T-helper 22 cell (primary cell): ENCODE measurements around the gene ELF3.
"Not testable (repeated sequence)": the region's sequence is repeated elsewhere in the genome, so short reads cannot be mapped to it uniquely, and the experiment has no call there.

ENCODE experiments used
- DNase-seq: peaks from one replicate; pipeline ENCODE4 v3.0.0-alpha.2; 2020; ENCODE audit warnings: low read depth

Gene ELF3

DNA sequence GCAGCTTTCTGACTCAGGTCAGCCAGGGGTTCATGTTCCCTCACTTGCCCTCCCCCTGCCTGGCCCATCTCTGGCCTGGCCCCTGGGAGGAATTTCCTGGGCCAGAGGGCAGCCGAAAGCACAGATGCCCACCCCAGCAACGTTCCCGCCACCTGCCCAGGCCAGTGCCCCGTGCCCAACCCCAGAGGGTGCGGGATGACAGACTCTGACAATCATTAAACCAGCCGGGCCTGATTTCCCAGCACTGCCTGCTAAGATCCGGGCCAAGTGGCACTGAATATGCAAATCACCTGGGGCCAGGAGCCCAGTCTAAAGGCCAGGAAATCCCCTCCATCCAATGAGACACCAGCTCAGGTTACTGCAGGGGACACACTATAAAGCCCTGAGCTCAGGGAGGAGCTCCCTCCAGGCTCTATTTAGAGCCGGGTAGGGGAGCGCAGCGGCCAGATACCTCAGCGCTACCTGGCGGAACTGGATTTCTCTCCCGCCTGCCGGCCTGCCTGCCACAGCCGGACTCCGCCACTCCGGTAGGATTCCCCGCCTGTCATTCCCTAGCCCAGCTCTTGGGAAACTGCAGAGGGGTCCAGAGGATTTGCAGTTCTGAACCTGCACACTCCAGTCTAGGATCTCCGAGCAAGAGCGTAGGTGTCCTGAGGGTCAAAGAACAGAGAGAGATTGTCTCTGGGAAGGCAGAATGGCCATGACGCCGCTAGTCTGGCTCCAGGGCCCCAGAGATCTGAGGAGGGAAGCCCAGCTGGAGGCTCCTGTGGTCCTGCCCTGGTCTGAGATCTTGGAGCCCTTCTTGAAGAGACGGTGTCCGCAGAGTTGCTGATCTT, at the start of gene ELF3:
TSS of gene ELF3 (plus strand) at position 408 of the 836 bp plus-strand sequence. CDS start 550 bp downstream, outside the sequence.
- no peak for DNase-seq

DNA sequence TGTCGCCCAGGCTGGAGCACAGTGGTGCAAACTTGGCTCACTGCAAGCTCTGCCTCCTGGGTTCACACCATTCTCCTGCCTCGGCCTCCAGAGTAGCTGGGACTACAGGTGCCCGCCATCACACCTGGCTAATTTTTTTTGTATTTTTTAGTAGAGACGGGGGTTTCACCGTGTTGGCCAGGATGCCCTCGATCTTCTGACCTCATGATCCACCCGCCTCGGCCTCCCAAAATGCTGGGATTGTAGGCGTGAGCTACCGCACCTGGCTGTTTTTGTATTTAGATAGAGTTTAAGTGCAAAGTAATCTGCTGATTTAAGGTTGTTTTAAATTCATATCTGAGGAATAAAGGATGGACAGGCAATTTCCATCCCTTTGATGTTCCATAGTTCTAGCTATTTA, 48.0 kb upstream of the ELF3 start:
- DNase-seq = not testable (repeated sequence)

DNA sequence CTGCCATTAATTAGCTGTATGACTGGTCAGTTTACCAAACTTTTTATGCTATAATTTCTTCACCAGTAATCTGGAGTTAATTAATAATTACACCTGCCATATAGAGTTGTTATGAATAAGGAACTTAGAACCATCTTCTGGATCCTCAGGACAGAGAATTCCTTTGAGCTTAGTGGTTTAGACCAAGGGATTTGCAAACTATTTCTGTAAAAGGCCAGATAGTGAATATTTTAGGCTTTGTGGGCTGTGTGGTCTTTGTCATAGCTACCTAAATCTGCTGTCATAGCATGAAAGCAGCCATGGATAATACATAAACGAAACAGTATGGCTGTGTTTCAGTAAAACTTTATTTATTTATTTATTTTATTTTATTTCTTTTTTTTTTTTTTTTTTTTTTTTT, 46.1 kb upstream of the ELF3 start:
- DNase-seq = no peak

DNA sequence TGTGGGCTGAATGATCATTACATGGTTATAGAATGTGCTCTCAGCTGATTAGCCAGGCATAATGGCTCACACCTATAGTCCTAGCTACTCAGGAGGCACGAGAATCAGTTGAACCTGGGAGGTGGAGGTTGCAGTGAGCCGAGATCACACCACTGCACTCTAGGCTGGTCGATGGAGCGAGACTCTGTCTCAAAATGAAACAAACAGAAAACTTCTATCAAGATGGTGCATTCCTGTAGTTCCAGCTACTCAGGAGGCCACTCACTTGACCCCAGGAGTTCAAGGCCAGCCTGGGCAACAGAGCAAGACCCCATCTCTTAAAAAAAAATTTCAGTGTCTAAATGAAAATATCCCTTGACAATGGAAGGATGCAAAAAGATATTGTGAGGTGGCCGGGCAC, 44.2 kb upstream of the ELF3 start:
- no peak for DNase-seq

DNA sequence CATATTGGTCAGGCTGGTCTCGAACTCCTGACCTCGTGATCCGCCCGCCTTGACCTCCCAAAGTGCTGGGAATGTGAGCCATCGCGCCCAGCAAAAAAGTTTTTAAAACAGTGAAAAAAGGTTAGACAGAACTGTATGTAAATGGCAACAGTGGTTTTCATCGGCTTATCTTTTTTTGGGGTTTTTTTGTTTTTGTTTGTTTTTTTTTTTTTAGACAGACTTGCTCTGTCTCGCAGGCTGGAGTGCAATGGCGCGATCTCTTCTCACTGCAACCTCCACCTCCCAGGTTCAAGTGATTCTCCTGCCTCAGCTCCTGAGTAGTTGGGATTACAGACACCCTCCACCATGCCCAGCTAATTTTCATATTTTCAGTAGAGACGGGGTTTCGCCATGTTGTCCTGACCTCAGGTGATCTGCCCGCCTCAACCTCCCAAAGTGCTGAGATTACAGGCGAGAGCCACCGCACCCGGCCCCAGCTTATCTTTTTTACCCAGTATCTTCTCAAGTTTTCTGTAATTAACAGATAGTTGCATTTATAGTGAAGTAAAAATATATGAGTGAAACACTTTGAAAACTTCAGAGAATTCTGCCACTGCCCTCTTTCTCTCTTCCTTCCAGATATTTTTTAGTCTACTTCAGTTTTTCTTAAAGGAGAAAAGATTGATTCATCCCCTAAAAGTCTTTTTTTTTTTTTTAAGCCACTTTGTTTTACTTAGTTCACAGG, 42.0 kb upstream of the ELF3 start:
- DNase-seq = no peak

DNA sequence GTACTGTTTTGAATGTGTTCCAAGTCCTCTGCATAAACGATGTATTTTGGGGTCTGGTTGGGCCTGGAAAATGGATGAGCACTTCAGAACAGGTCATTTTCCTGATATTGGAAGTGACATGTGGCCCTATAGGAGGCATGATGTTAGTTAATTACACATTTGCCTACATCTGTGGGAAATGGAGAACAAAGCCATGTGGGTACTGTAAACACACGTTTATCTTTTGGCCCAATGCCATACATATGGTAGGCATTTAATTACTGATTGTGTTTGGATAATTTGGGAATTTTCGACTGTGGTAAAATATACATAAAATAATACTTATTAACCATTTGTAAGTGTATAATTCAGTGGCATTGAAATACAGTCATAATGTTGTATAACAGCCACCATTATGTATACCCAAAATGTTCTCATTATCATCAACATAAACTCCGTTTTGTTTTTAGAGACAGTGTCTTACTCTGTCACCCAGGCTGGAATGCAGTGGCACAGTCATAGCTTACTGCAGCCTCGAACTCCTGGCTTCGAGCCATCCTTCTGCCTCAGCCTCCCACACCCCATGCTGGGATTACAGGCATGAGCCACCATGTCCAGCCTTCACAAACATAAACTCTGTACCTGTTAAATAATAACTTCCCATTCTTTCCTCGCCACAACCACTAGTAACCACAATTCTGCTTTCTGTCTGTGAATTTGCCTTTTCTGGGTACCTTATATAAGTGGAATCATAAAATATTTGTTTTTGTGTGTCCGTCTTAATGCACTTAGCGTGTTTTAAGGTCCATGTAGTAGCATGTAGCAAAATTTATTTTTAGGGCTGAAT, 39.8 kb upstream of the ELF3 start:
- no peak for DNase-seq

DNA sequence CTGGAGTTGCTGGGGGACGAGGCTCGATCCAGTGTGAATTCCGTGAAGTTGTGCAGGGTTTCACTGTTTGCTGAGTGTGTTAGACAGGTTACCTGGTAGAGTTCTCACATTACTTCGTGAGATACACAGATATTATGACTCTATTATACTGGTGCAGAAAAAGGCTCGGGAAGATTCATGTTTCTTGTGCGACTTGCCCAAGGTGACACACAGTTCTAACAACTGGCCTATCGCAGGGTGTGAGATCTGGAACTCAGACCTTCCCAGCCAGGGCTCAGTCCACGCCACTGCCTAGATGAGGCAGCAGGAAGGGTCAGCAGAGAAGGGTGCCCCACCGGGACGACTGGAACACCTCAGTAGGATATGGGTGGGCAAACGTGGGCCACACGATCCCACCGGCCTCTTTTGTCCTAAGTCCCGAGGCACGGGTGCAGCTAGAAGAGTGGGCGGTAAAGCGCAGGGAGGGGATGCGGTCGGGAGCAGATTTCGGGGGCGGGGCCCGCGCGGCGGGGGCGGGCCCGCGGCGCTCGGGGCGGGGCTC, 28.2 kb upstream of the ELF3 start:
- DNase-seq = peak; percentile 30

DNA sequence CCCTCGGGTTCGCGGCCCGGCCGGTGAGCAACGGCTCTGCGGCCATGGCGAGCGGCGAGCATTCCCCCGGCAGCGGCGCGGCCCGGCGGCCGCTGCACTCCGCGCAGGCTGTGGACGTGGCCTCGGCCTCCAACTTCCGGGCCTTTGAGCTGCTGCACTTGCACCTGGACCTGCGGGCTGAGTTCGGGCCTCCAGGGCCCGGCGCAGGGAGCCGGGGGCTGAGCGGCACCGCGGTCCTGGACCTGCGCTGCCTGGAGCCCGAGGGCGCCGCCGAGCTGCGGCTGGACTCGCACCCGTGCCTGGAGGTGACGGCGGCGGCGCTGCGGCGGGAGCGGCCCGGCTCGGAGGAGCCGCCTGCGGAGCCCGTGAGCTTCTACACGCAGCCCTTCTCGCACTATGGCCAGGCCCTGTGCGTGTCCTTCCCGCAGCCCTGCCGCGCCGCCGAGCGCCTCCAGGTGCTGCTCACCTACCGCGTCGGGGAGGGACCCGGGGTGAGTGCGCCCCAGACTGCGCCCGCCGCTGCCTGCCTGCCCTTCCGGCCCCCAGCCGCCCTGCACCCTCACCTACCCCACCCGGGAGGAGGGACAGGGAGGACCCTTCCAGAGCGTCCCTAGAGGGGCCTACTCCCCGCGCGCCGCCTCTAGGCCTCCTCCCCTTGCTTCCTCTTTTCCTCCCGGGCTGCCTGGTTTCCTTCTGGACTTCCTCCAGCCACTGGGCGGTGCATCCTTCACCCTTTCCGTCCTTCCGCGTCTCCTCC, 27.6 kb upstream of the ELF3 start, which contains the start of gene RNPEP:
TSS of gene RNPEP (plus strand) at position 26 of the 757 bp plus-strand sequence. CDS start at position 45, 19 bp downstream.
- peak; percentile 33 for DNase-seq

DNA sequence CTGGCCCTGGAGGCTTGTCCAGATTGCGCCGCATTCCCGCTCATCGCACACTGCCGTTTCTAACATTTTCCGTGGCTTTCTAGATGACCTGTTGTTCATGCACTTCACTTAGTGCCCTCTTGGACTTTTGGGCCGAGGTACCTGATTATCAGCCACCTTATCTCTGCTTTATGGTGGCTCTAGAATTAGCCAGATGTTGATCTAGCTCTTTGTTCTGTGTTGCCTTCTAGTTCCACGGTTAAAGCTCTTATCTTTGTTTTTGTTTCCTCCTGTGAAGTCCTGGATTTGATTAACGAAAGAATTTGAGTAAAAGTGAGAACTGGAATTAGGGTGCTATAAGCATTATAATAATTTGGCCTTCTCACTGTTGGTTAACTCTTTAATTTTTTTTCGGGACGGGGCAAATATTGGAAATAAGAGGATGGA, 27.0 kb upstream of the ELF3 start:
- DNase-seq = no peak

DNA sequence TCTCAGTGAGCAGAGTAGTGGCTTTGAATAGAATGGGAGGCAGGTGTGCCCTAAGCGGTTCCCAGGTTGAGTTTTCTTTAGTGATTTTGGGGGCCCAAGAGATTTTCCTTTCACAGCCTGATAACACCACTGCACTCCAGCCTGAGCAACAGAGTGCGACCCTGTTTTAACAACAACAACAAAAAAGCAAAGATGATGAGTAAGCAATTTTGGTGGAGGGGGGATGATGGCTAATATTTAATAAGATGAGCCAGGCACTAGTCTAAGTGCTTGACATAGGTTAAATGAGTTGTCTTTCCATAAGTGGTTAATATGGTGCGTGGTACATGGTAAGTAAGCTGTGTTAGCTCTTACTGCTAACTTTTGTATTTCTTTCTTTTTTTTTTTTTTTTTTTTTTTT, 25.9 kb upstream of the ELF3 start:
- DNase-seq = no peak

DNA sequence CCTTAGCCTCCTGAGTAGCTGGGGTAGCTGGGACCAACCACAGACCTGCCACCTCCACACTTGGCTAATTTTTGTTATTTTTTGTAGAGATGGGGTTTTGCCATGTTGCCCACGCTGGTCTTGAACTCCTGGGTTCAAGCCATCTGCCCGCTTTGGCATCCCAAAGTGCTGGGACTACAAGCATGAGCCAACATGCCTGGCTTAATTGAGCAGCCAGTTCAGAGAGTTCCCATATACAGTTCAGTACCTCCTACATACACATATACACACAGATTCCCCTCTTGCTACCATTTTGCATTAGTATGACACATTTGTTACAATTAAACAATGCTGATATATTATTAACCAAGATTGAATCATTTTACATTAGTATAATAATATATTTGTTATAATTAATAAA, 25.0 kb upstream of the ELF3 start:
- no peak for DNase-seq

DNA sequence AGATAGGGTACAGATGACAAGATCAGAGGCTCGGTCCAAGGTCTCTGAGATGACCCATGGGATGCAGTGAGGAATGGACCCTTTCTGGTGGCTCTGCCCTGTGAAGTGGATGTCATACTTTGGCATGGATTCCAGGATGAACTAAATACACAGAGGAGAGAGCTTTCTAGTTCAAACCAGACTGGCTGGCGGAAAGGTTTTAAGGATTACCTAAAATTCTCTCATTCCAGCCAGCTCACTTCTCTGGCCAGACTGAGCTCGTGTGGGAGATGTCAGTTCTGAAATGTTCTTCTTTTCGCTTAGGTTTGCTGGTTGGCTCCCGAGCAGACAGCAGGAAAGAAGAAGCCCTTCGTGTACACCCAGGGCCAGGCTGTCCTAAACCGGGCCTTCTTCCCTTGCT, 21.8 kb upstream of the ELF3 start:
- no peak for DNase-seq

DNA sequence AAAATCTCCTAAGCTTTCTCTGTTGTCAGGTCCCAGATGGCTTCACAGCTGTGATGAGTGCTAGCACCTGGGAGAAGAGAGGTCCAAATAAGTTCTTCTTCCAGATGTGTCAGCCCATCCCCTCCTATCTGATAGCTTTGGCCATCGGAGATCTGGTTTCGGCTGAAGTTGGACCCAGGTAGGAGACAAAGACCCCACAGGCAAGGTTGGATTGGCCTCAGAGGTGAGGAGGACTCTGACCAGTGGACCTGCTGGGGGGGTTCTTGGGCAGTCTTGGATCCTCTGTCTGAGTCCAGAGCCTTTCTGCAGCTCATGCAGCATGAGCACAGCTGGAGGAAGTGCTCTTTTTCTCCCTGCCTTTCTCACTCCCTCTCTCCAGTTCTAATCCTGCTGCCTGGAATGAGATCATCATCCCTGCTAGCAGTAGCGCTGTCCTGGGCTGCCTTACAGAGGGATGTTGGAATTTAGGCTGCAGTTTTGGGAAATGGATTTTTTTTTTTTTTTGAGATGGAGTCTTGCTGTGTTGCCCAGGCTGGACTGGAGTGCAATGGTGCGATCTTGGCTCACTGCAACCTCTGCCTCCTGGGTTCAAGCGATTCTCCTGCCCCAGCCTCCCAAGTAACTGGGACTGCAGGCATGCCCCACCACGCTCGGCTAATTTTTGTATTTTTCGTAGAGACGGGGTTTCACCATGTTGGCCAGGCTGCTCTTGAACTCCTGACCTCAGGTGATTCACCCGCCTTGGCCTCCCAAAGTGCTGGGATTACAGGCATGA, 20.8 kb upstream of the ELF3 start:
- DNase-seq = no peak

DNA sequence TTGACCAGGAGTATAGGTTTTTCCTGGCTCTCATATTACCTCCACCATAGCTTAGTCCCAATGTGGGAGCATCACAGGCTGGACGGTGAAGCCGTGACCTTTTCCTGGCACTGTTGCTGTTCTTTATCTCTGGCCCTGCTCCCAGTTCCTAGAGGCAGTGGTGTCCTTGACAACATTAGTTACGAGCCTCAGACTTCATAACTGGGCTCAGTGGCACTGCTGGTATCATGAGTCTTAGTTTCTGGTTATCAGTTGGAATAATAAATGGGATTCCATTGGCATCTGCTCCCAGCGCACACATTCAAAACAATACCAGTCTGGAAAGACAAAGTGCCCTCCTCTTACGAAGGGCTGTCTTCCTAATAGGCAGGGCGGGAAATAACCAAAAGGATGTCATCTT, 20.0 kb upstream of the ELF3 start:
- no peak for DNase-seq

DNA sequence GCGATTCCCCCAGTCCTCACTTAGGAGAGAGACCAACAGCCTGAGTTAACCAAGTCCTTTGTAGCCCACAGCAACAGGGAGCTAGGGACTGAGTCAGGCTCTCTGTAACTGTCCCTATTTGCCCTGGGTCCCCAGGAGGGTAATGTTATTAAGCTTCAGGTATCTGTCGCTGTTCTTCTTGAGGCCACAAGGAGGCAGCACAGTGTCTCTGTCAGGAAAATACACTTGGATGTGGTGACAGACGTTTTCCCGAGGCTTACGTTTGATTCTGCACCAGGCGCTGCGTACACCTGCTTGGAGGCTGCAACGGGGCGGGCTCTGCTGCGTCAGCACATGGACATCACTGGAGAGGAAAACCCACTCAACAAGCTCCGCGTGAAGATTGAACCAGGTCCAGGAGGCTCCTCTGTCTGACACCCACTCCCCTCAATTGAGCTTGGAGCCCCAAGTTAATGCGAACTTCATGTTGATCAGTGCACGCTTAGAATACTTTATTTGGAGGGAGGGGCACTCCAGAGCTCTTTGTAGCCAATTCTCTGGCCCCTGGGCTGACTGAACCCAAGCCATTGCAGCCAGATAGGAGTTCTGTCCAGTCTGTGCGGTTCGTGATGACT, 10.7 kb upstream of the ELF3 start:
- no peak for DNase-seq

DNA sequence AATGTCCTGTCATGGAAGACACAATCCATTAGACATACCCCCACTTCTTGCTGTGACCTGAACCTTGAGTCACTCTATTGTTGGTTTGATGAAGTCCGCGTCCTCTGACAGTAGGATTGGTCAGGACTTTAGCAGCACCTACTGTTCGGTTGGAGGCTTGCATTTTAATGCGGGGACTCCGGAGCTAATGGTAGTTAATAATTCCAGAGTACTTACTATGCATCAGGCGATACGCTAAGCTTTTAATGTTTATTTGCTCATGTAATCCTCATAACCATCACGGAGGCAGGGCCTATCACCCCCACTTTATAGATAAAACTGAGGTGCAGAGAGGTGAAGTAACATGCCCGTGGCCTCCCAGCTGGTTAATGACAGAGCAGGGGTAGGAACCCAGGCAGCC, 7.9 kb upstream of the ELF3 start:
- DNase-seq = no peak

DNA sequence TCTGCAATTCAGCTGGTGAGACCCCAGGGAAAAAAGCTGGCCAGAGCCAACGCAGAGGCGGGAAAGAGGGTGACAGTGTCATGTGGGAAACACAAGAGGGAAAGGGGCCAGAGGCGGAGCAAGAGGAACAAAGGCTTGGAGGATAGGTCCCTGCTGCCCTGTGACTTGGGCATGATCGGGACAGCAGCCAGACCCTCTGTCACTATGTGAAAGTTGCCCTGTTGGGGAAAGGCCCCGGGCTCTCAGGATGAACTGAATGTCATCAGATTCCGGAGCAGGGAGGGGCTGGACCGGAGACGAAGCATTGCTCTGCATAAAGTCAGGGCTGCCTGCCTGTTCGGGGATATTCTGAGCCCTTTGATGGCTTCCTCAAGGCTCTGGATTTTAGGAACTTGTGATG, 5.7 kb upstream of the ELF3 start:
- no peak for DNase-seq

DNA sequence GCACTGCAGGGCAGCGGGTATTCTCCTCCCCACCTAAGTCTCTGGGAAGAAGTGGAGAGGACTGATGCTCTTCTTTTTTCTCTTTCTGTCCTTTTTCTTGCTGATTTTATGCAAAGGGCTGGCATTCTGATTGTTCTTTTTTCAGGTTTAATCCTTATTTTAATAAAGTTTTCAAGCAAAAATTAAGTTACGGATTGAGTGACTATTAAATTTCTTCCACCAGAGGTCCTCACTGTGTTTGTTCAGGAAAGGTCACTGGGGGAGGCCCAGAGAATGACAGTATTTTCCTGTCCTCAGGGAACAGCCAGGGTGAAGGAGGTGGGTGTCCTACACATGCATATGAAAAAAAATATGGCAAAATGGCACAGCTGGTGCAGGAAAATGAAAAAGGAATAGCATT, 4.4 kb upstream of the ELF3 start:
- DNase-seq = no peak

DNA sequence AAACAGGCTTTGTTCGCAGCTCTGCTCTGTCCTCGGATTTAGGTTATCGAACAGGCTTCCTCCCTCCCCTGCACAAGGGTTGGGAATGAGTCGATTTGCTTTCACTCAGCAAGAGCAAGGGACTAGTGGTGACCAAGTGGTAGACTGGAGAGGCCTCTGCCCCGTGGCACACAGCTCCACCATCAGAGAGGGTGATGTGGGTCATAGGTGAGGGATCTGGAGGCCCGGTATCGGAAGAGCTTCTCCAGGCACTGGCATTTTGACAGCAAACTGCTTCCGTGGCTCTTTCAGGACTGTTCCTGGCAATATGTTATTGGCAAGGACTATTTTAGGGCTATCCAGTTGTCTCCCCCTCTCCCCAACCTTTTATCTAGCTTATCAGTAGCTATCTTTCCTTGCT, 3.1 kb upstream of the ELF3 start:
- DNase-seq = no peak

DNA sequence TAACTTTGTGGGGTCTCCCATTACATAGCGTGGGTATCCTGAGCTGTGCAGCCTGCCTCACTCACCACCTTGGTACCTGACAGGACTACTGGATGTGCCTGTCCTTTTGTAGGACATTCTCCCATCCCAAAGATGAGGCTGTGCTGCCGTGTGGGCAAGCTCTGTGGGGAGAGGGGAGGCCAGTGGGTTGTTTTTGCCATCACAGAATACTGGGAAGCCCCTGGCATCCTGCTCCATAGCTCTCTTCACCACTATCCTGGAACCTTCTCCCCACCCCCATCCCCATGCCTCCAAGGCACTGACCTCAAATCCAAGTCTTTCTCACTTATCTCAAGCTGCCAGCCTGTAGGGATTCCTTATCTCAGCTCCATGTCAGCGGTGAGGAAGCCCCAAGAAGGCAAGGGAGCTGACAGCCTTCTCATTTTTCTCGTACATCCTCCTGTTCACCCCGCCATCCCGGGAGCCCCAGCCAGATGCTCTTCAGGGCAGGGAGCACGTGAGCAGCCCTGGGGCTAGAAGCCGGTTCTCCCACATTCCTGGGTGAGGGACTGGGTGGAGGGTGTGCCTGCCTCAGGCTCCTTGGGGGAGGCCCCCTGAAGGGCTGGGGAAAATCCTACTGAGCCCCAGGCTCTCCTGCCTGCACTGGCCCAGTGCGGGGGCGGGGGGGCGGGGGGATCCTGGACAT, 2.4 kb upstream of the ELF3 start:
- DNase-seq = no peak
